Measurements from ENCODE around the gene KLHL29. TPM values are rescaled to one million over a fixed set of nuclear protein-coding genes. Genes with fewer than 3 reads are reported as not detected.

KLHL29 gene
- total RNA-seq, 1 experiment from 2014 or later = 2.4 TPM

DNA sequence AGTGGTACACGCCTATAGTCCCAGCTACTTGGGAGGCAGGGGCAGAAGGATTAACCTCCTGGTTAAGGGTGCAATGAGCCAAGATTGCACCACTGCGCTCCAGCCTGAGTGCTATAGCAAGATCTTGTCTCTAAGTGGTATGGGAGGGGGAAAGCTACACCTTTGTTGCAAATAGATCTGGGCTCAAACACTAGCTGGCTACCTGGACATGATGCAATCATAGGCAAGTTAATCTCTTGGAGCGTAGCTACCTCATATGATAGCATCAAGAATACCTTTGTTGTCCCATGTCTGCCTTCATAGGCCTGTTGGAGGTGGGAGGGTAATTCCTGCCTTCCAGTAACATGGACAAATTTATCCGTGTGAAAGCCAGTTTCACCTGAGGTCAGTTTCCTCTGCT, 15.7 kb downstream of the KLHL29 start:
- Histone ChIP-seq H3K18ac (ENCODE audit: insufficient read length, low read depth, low read length) (no peak overlapping the region), H3K9me3 (ENCODE audit: control insufficient read depth, low read depth, low read length) (no peaks in the 10 kb centered on the region), H2AFZ (ENCODE audit: low read length) (no peak overlapping the region), H4K8ac (replicated peaks; ENCODE audit: insufficient read length, low read depth, low read length) (no peak overlapping the region), H3K4me1 (ENCODE audit: insufficient read depth, low read length) (peaks cover 3% of the 10 kb centered on the region; the same call in 1 of the 2 replicates), H3K23ac (ENCODE audit: insufficient read length, low read depth, low read length) (no peak overlapping the region), H2AK5ac (ENCODE audit: insufficient read length, low read length) (no peak overlapping the region), H3K56ac (ENCODE audit: insufficient read length, low read depth, low read length) (no peak overlapping the region), H3K4me2 (ENCODE audit: insufficient read depth, insufficient read length, low read length) (no peak overlapping the region), H4K91ac (ENCODE audit: insufficient read length, low read depth, low read length) (no peak overlapping the region), H3K23me2 (ENCODE audit: insufficient read length, low read depth, low read length, poor library complexity, severe bottlenecking) (no peaks in the 10 kb centered on the region), H2BK20ac (ENCODE audit: low read depth, low read length, poor library complexity, severe bottlenecking) (no peak overlapping the region), H3T11ph (ENCODE audit: low read length) (no peak overlapping the region), H3K79me2 (ENCODE audit: insufficient read depth, low read length) (no peaks in the 10 kb centered on the region), H2BK12ac (ENCODE audit: insufficient read length, low read depth, low read length) (no peak overlapping the region), H2BK120ac (ENCODE audit: low read depth, low read length, poor library complexity, severe bottlenecking) (no peak overlapping the region), H2BK15ac (ENCODE audit: low read depth, low read length) (no peak overlapping the region), H3K27ac (ENCODE audit: insufficient read length, low read depth, low read length) (no peak overlapping the region), H3K14ac (ENCODE audit: insufficient read depth, low read length) (no peak overlapping the region), H3K4ac (ENCODE audit: low read depth, low read length) (no peak overlapping the region), H3K79me1 (ENCODE audit: insufficient read depth, low read depth, low read length, poor library complexity, severe bottlenecking) (no peaks in the 10 kb centered on the region), H3K27me3 (ENCODE audit: insufficient read depth, low read length) (no peaks in the 10 kb centered on the region), H4K20me1 (ENCODE audit: control insufficient read depth, insufficient read depth, insufficient read length) (peaks cover 2% of the 10 kb centered on the region), H4K5ac (ENCODE audit: insufficient read length, low read depth, low read length) (no peak overlapping the region), H3K9ac (ENCODE audit: extremely low read depth, insufficient read length, low read length) (no peak overlapping the region), H2BK5ac (ENCODE audit: insufficient read length, low read length) (no peak overlapping the region)
- TF ChIP-seq, protein P1, sequence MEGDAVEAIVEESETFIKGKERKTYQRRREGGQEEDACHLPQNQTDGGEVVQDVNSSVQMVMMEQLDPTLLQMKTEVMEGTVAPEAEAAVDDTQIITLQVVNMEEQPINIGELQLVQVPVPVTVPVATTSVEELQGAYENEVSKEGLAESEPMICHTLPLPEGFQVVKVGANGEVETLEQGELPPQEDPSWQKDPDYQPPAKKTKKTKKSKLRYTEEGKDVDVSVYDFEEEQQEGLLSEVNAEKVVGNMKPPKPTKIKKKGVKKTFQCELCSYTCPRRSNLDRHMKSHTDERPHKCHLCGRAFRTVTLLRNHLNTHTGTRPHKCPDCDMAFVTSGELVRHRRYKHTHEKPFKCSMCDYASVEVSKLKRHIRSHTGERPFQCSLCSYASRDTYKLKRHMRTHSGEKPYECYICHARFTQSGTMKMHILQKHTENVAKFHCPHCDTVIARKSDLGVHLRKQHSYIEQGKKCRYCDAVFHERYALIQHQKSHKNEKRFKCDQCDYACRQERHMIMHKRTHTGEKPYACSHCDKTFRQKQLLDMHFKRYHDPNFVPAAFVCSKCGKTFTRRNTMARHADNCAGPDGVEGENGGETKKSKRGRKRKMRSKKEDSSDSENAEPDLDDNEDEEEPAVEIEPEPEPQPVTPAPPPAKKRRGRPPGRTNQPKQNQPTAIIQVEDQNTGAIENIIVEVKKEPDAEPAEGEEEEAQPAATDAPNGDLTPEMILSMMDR (conservative IDR thresholded peaks at IDR 0.05) = no peak
- Mint-ChIP-seq H3K27ac (no peak overlapping the region), H3K9me3 (no peaks in the 10 kb centered on the region), H3K27me3 (ENCODE audit: low read depth) (no peaks in the 10 kb centered on the region), H3K4me1 (peaks cover 19 to 21% of the 10 kb centered on the region in 2 experiments), H3K36me3 (ENCODE audit: insufficient read depth in 1 of 3, low read depth in 3 of 3) (peaks cover 0 to 2% (median 0%) of the 10 kb centered on the region in 3 experiments; a peak in 2 of 7 replicates), H3K4me3 (no peak overlapping the region)
- WGBS (ENCODE audit: extremely low coverage, insufficient read length, low lambda C conversion rate) = no CpG with 5 or more reads among the region's 4 CpGs
- no peak for DNase-seq
